IMR-90 (cell line): Measurements from ENCODE around the gene LIMS1.

Experiments used
- CEBPB ChIP-seq: IDR thresholded peaks from 2 replicates; pipeline ENCODE4 v1.6.1; 2012; ENCODE audit warnings: low read depth, low read length, improper control_type of control experiment
- CHD1 ChIP-seq: IDR thresholded peaks from 2 replicates; pipeline ENCODE4 v1.6.1; 2012; ENCODE audit warnings: low read depth, low read length, improper control_type of control experiment
- MAFK ChIP-seq: IDR thresholded peaks from 2 replicates; pipeline ENCODE4 v1.6.1; 2012; ENCODE audit warnings: low read depth, low read length, improper control_type of control experiment
- MAZ ChIP-seq: IDR thresholded peaks from 2 replicates; pipeline ENCODE4 v1.6.1; 2012; ENCODE audit warnings: low read depth, mild to moderate bottlenecking, low read length, improper control_type of control experiment, moderate library complexity, borderline replicate concordance
- POLR2A ChIP-seq: IDR thresholded peaks from 2 replicates; pipeline ENCODE4 v1.6.1; 2012; ENCODE audit warnings: mild to moderate bottlenecking, low read depth, low read length
- RAD21 ChIP-seq: IDR thresholded peaks from 2 replicates; pipeline ENCODE4 v1.6.1; 2012; ENCODE audit warnings: low read length, improper control_type of control experiment
- RCOR1 ChIP-seq: IDR thresholded peaks from 2 replicates; pipeline ENCODE4 v1.6.1; 2012; ENCODE audit warnings: mild to moderate bottlenecking, low read length, improper control_type of control experiment; ENCODE audit not compliant: insufficient replicate concordance
- SMC3 ChIP-seq: fragments of 150-350 bp; IDR thresholded peaks from 2 replicates; pipeline ENCODE4 v1.6.1; 2016; ENCODE audit warnings: low read depth, mild to moderate bottlenecking, antibody characterized with exemption, low read length, moderate library complexity
- TF ChIP-seq, protein P1 (sequence below): conservative IDR thresholded peaks from 2 replicates; pipeline ENCODE4 v1.5.1; 2012; ENCODE audit warnings: mild to moderate bottlenecking, low read depth, low read length, improper control_type of control experiment

DNA sequence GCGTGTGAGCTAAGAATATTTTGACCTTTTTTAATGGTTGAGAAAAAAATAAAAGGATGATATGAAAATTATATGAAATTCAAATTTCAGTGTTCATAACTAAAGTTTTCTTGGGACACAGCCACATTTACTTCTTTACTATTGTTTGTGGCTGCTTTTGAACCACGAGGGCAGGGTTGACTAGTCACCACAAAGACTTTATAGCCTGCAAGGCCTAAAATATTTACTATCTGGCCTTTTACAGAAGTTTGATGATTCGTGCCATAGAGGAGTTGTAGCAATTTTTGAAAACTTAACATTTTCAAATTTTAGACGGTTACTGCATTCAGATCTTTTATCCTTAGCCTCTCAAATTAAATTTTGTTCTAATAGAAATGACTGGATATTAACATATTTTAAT, 69.9 kb downstream of the LIMS1 start:
- TF ChIP-seq RAD21 = no peak
- TF ChIP-seq POLR2A = no peak
- no peak for TF ChIP-seq MAFK
- TF ChIP-seq RCOR1 = no peak
- TF ChIP-seq, protein P1, sequence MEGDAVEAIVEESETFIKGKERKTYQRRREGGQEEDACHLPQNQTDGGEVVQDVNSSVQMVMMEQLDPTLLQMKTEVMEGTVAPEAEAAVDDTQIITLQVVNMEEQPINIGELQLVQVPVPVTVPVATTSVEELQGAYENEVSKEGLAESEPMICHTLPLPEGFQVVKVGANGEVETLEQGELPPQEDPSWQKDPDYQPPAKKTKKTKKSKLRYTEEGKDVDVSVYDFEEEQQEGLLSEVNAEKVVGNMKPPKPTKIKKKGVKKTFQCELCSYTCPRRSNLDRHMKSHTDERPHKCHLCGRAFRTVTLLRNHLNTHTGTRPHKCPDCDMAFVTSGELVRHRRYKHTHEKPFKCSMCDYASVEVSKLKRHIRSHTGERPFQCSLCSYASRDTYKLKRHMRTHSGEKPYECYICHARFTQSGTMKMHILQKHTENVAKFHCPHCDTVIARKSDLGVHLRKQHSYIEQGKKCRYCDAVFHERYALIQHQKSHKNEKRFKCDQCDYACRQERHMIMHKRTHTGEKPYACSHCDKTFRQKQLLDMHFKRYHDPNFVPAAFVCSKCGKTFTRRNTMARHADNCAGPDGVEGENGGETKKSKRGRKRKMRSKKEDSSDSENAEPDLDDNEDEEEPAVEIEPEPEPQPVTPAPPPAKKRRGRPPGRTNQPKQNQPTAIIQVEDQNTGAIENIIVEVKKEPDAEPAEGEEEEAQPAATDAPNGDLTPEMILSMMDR = no peak
- TF ChIP-seq MAZ = no peak
- no peak for TF ChIP-seq CHD1
- TF ChIP-seq CEBPB = no peak
- no peak for TF ChIP-seq SMC3
